ENCODE data around the gene TMEM120B.
A peak's percentile ranks its signal among the peaks of the same experiment; 100 is the strongest.
"Not testable (repeated sequence)": the region's sequence is repeated elsewhere in the genome, so short reads cannot be mapped to it uniquely, and the experiment has no call there.

Gene TMEM120B

DNA sequence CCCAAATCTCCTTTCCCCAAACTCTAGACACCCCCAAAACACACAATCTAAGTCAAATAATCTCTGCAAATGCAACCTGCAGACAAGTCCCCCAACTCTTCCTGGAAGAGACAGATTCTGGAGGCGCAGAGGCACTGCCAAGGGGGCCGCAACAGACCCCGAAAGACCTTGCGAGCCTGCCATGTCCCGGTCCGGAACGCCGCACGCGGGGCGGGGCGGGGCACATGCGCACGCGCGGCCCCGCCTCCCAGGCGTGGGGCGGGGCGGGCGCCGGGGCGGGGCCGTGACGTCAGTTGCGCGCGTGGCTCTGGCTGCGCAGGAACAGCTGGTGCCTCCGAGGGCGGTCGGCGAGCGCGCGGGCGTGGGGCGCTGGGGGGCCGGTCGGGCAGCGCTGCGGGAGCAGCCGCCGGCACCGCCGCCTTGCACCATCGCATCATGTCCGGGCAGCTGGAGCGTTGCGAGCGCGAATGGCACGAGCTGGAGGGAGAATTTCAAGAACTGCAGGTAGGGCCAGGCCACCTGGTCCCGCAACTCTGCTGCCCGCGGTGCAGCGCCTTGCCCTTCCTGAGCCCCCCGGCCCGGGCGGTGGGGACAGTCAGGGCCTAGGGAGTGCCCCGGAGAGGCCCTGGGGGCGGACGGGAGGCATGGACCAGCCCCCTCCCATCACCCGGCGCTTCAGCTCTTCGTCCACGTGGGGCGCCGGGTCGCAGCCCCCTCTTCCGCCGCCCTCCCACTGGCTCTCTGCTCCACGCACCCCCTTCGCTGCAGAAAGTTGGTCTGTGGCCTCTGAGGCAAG lies at the start of gene TMEM120B:
Gene TMEM120B, plus strand, starts transcription at position 292 of the 796 bp plus-strand sequence. Its CDS starts 144 bp downstream, at position 436.
- peak; percentile 21 to 54 for DNase-seq

DNA sequence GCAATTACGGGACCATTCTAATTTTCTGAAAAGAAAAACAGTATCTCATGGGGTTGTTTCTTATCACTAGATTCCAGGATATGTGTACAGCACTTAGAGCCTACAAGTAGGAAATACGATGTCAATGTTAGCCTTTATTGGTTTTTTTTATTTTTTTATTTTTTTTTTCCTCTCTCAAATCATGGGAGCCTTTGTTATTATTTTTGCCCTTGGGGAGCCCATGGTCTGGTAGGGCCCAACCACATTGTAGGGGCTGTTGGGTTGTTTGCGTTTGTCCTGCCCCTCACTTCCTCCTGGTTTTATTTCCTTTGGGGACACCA lies 49.0 kb upstream of the TMEM120B start:
- no peak for DNase-seq

DNA sequence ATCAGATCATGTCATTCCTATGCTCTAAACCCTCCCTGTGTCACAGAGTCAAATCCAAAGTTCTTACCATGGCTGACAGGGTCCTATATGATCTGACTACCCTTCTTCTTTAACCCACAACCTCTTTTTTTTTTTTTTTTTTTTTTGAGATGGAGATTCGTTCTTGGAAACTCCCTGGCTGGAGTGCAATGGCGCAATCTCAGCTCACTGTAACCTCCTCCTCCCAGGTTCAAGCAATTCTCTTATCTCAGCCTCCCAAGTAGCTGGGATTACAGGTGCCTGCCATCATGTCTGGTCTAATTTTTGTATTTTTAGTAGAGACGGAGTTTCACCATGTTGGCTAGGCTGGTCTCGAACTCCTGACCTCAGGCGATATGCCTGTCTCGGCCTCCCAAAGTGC lies 45.7 kb upstream of the TMEM120B start:
- DNase-seq, result not testable (repeated sequence)

GRCh38 chr12:121668750-121669520 lies 43.6 kb upstream of the TMEM120B start:
- DNase-seq, result peak in 1 of 2 experiments; percentile 25

- DNase-seq, result no peak
These were observed 43.0 kb upstream of the TMEM120B start, which contains the start of gene MORN3 for GRCh38 chr12:121669521-121669900. Gene MORN3, minus strand, starts transcription at chr12:121669654. Its CDS starts 171 bp downstream, at chr12:121669483.

- no peak for DNase-seq
These were observed 39.5 kb upstream of the TMEM120B start for GRCh38 chr12:121673013-121673511.

- DNase-seq, result no peak
These were observed 36.4 kb upstream of the TMEM120B start for GRCh38 chr12:121676190-121676589.

DNA sequence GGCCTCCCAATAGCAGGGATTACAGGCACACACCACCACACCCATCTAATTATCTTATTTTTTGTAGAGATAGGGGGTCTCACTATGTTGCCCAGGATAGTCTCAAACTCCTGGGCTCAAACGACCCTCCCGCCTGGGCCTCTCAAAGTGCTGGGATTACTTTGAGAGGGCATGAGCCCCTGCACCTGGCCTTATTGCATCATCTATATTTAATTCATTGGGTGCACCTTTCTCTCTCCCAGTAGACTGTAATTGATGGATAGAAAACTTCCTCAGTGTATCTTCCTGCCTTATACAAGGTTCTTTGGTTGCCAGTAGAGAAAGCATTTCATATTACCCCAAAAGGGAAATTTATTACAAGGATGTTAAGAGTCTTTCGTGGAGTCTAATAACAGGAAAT lies 34.2 kb upstream of the TMEM120B start:
- no peak for DNase-seq

DNA sequence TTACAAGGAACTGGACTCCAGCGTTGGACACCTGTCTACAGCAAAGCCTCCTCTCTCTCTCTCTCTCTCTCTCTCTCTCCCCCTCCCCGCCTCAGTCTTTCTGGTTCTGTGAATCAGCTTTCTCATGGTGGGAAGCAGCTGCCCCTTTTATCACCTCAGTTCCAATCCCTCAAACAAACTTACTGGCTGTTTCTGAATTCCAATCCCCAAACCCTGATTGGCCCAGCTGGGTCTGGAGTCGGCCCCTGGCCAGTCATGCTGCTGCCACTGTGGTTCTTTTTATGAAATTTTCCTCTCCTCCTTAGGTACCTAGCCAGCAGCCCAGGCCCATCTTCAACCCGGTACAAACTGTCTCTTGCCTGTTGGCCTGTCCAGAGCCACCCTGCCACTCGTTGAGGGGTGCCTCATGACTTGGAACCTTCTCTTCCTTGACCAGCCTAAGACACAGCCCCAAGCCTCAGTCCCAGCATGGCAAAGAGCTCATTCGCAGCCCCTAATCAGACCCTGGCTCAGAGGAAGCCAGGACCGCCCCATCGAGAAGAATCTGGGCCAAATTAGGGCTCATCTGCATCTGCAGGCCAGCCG lies 33.7 kb upstream of the TMEM120B start:
- DNase-seq, result no peak

DNA sequence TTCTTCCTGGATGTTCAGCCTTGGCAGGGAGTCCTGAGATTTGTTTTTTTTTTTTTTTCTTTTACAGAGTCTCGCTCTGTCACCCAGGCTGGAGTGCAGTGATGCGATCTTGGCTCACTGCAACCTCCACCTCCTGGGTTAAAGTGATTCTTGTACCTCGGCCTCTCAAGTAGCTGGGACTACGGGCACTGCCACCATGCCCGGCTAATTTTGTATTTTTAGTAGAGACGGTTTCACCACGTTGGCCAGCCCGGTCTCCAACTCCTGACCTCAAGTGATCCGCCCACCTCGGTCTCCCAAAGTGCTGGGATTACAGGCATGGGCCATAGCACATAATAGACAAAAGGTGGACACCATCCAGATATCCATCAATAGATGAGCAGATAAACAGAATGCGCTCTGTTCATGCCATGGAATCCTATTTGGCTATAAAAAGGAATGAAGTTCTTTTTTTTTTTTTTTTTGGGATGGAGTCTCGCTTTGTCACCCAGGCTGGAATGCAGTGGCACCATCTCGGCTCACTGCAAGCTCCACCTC lies 32.8 kb upstream of the TMEM120B start:
- DNase-seq, result not testable (repeated sequence)

GRCh38 chr12:121688966-121689365 lies 23.6 kb upstream of the TMEM120B start:
- DNase-seq, result no peak

DNA sequence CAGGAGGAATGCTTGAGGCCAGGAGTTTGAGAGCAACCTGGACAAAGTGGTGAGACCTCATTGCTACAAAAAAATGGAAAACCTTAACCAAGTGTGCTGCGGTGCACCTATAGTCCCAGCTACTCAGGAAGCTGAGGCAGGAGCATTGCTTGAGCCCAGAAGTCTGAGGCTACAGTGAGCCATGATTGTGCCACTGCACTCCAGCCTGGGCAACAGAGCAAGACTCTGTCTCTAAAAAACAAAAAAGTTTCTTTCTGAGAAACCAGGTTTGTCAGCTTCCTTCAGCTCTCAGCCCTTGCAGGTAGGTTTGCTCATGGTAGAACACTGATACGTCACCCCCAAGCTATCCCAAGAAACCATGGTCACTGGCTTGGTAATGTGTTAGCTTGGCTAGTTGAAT lies 23.1 kb upstream of the TMEM120B start:
- DNase-seq, result no peak

DNA sequence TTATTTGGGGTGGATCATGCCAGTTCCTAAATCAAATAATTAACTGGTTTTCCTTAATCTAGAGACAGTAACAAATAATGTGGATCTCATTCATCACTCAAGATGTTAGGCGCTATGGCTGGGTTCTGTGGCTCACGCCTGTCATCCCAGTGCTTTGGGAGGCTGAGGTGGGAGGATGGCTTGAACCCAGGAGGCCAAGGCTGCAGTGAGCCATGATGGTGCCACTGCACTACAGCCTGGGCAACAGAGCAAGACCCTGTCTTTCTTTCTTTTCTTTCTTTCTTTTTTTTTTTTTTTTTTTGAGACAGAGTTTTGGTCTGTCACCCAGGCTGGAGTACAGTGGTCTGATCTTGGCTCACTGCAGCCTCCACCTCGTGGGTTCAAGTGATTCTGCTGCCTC lies 19.8 kb upstream of the TMEM120B start:
- not testable (repeated sequence) for DNase-seq

GRCh38 chr12:121693155-121693687 lies 19.3 kb upstream of the TMEM120B start:
- no peak for DNase-seq

DNA sequence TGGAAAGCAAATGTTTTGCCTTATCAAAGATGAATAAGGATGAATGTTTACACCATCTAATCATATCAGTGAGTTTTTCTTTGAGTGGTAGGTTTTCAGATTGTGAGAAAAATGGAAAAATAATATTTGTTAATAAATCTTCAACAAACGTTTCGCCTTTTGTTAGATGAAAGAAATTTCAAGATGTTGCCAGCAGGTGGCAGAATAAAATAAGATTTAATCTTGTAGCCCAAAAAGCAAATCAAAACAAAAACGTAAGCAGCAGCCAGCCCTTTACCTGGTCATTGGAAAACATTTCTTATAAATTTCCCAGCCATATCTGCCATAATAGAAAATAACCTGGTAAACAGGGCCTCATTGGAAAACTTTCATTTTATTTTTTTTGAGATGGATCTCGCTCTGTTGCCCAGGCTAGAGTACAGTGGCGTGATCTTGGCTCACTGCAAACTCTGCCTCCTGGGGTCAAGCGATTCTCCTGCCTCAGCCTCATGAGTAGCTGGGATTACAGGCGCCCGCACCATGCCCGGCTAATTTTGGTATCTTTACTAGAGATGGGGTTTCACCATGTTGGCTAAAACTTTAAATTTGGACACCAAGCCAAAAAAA lies 15.4 kb upstream of the TMEM120B start:
- peak; percentile 22 to 58 for DNase-seq

DNA sequence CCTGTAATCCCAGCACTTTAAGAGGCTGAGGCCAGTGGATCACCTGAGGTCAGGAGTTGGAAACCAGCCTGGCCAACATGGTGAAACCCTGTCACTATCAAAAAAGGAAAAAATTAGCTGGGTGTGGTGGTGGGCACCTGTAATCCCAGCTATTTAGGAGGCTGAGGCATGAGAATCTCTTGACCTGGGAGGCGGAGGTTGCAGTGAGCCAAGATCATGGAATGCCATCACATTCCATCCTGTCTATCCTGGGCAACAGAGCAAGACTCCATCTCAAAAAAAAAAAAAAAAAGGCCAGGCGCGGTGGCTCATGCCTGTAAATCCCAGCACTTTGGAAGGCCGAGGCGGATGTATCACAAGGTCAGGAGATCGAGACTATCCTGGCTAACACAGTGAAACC lies 14.7 kb upstream of the TMEM120B start:
- DNase-seq, result not testable (repeated sequence)

DNA sequence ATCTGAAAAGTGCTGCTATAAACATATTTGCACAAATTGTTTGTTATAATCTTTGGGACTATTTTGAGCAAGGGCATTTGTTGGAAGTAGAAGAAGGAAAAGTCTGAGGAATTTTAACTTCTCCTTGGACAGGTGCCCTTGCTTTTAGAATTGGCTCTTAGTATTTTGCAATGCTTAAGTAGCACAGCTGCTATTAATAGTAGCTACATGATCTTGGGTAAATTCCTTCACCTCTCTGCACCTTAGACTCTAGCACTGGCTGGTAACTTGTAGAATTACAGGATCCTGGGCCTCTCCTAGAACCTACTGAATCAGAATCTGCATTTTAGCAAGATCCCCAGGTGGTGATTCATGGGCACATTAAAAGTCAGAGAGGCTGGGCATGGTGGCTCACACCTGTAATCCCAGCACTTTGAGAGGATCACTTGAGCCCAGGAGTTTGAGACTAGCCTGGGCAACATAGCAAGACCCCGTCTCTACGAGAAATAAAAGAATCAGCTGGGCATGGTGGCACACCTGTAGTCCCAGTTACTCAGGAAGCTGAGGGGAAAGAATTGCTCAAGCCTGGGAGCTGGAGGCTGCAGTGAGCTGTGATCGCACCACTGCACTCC lies 10.8 kb upstream of the TMEM120B start:
- no peak for DNase-seq

GRCh38 chr12:121702944-121703343 lies 9.6 kb upstream of the TMEM120B start:
- no peak for DNase-seq

GRCh38 chr12:121705514-121705913 lies 7.0 kb upstream of the TMEM120B start:
- DNase-seq, result no peak

DNA sequence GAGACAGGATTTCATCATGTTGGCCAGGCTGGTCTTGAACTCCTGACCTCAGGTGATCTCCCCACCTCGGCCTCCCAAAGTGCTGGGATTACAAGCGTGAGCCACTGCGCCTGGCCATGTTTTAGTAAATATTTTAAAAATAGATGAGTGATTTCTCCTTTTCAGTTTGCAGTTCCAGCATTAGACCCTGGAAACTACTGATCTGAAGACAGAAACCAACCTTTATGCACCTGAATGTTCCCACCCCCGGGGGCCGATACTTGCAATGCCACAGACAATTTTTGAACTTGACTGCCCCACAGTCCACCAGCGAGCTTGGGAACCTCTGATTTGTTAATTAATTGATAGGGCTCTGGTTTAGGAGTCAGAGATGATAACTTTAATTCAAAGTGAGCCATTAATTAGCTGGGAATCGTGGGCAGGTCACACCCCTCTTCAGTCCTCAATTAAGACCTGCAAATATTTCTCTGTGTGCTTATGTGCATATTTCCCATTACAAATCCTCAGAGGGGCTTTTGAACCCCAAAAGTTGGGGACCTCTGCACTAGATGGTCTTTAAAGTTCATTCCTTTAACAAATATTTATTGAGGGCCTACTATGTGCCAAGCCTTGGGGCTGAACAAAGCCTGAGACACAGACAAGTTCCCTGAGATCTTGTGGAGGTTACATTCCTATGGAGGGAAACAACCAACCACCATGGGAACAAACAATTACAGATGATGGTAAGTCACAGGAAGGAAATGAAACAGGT lies 4.1 kb upstream of the TMEM120B start:
- no peak for DNase-seq

DNA sequence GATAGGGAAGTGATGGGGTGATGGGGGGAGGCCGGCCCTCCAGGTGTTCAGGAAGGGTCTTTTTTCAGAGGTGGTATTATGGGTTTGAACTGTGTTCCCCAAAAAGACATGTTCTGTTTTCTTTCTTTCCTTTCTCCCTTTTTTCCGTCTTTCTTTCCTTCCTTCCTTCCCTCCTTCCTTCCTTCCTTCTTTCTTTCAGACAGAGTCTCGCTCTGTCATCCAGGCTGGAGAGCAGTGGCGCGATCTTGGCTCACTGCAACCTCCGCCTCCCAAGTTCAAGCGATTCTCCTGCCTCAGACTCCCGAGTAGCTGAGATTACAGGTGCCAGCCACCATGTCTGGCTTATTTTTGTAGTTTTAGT lies 3.5 kb upstream of the TMEM120B start:
- not testable (repeated sequence) for DNase-seq

Data from SW 1271 (cell line).